Tibial nerve (tissue), 3 donors: Measurements from ENCODE around the gene TUT4.

Source experiments
- POLR2A ChIP-seq, 2 donors: fragments of 450-650 bp; IDR thresholded peaks; one replicate each; pipeline ENCODE4 v1.6.1; 2017; ENCODE audit warnings: antibody characterized with exemption in 2 of 2, mild to moderate bottlenecking in 2 of 2, moderate library complexity in 2 of 2
- TF ChIP-seq, protein P1 (sequence below), 5 experiments: fragments of 200-600 bp in 3 of 5; fragments of 450-650 bp in 2 of 5; sonication (generic) in 3 of 5; IDR thresholded peaks; one replicate each; pipeline ENCODE4 v1.5.1; 2016 to 2019; ENCODE audit warnings: antibody characterized with exemption in 5 of 5, mild to moderate bottlenecking in 3 of 5, moderate library complexity in 2 of 5

DNA sequence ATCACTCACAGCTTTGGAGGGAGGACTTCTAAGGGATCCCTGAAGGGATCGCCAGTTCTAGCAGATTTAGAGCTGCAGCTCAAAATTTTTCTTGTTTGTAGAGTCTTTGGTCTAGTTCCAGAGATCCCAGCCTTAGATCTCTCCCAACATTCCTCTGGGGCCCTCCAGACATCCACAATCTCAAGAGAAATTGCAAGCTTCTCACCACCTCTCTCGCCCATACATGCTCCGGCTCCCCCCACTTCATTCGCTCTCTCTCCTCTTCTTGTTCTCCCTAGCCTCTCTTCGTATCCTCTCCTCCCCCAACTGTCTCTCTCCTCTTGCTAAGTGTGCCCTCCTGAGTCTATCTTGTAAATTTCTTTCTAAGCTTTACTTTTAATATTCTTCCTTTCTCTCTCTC lies 15.1 kb upstream of the TUT4 start:
- no peak for TF ChIP-seq POLR2A (IDR thresholded peaks at IDR 0.05)
- TF ChIP-seq, protein P1, sequence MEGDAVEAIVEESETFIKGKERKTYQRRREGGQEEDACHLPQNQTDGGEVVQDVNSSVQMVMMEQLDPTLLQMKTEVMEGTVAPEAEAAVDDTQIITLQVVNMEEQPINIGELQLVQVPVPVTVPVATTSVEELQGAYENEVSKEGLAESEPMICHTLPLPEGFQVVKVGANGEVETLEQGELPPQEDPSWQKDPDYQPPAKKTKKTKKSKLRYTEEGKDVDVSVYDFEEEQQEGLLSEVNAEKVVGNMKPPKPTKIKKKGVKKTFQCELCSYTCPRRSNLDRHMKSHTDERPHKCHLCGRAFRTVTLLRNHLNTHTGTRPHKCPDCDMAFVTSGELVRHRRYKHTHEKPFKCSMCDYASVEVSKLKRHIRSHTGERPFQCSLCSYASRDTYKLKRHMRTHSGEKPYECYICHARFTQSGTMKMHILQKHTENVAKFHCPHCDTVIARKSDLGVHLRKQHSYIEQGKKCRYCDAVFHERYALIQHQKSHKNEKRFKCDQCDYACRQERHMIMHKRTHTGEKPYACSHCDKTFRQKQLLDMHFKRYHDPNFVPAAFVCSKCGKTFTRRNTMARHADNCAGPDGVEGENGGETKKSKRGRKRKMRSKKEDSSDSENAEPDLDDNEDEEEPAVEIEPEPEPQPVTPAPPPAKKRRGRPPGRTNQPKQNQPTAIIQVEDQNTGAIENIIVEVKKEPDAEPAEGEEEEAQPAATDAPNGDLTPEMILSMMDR (IDR thresholded peaks at IDR 0.05), result no peak
